ENCODE data around the gene MLN.
A peak's percentile ranks its signal among the peaks of the same experiment; 100 is the strongest.

The MLN gene

DNA sequence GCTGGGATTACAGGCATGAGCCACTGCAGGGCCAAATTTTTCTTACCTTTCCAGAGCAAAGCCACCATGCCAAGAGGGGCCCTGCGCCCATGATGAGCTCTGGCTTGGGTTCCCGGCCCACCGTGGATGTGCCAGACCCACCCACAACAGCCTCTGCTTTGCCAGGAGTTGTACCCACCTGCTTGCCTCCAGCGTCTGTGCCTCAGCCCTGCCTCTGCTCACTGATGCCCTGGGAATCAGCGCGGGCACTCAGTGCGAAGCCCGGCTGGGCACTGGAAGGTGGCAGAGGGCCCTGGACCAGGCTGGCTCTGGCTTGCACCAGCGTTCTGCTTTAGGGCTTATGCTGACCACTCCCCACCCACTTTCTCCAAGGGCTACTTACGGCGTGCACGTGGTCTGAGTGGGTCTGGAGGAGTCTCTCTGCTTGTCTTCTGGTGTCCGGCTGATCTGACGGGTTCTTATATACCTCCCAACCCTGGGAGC, at the start of gene MLN:
Gene MLN, minus strand, starts transcription at position 433 of the 483 bp plus-strand sequence. CDS start 2,840 bp downstream, outside the sequence.
- DNase-seq: no peak

- DNase-seq: no peak
Observed at GRCh38 chr6:33853026-33853425, 49.2 kb upstream of the MLN start.

DNA sequence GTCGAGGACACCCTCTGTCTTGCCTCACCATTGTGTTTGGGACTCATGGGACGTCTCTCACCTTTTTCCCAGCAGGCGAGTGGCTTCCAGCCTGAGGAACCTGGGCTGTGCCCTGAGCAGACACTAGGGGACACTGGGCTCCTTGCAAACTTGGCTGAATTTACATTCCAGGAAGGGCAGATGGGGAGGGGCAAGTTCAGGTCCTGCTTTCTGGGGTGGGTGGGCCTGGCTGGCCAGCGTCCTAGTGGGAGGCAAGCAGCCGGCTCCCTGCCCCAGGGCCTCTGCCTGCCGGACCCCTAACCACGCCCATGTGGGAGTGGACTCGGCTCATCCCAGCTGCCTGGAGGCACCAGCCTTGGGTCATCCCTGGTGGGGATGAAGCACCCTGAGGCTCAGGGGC, 48.2 kb upstream of the MLN start:
- no peak for DNase-seq

DNA sequence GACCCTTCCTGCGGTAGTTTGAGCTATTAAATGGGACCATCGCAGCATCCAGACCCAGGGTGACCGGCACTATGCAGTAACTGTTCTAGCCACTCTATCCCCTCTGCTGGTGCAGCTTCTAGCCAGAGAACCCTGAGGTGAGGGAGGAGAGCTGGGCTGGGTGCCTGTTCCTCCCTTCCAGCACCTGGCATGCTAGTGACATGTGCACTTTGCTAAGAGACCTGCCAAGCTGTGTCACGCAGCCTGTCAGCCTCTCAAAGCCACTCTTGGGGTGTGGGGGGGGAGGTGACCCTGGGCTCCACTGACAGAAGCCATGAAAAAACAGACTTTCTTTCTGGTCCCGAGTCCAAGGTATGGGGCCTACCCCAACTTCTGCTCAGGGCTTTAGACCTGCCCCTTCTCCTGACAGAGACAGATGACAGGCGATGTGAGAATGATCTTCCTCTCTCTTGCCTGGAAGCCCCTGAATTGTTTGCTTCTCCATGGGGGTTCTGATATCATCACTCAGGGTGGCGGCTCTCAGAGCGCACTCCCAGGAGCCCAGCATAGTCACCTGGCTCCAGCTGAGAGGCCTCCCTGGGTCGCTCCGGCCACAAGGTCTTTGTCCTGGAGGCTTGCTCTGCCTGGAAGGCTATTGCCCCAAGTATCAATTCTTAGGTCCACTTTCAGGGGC, 47.2 kb upstream of the MLN start:
- DNase-seq: no peak

DNA sequence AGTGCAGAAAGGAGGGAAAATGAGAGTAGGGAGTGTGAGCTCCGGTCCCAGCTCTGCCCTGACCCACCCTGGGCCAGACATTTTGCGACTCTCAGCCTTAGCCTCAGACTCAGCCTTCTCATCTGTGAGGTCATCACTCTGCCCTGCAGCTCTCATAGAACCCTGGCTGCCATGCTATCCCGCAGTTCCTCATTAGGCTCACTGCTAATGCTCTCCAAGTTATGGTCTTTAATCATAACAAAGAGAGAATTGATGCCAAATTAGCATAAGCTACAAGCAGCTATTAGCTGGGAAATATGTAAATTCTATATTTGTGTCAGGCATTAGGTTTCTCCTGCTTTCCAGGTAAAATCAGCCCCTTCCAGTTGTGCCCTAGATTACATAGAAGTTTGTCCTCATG, 46.5 kb upstream of the MLN start:
- no peak for DNase-seq

DNA sequence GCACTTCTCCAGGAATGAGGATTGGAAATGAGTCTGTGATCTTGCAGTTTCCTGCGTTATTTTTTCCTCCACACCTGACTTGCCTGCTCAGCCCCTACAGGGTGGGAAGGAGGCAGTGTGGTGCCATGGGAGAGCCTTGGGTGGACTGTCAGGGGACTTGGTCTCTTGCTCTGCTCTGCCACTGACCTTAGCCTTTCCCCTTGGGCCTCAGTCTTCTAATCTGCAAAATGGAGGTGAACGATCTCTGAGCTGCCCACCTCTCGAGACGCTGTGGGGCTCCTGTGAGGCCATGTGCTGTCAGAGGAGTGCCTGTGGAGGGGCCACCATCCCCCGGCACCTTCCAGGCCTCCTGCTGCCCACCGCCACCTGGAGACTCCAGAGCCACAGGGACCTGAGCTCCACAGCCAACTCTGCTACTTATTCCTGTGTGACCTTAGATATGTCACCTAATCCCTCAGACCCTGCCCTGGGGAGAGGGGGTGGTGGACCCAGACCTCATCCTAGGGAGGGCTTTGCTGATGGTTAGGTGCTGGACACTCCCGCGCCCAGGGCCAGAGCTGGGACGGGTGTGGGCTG, 45.8 kb upstream of the MLN start:
- DNase-seq: no peak

- DNase-seq: no peak
Observed at GRCh38 chr6:33848484-33848883, 44.7 kb upstream of the MLN start.

- no peak for DNase-seq
Observed at GRCh38 chr6:33847867-33848266, 44.1 kb upstream of the MLN start.

DNA sequence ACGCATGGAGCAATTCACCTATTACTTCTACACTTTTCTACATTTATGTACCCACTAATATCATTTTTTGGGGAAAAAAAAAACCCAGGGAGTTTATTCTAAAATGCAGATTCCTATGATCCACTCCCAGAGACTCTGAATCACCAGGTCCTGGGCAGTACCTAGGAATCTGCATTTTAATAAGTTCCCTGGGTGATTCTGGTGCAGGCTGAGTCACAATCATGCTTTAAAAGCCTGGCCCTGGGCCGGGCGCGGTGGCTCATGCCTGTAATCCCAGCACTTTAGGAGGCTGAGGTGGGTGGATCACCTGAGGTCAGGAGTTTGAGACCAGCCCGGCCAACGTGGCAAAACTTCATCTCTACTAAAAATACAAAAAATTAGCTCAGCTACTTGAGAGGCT, 43.3 kb upstream of the MLN start:
- no peak for DNase-seq

GRCh38 chr6:33846226-33846625, 42.4 kb upstream of the MLN start:
- DNase-seq: no peak

GRCh38 chr6:33845031-33845745, 41.4 kb upstream of the MLN start:
- DNase-seq: no peak

GRCh38 chr6:33843131-33844121, 39.6 kb upstream of the MLN start:
- no peak for DNase-seq

- DNase-seq: no peak
Observed at GRCh38 chr6:33841868-33842267, 38.1 kb upstream of the MLN start.

DNA sequence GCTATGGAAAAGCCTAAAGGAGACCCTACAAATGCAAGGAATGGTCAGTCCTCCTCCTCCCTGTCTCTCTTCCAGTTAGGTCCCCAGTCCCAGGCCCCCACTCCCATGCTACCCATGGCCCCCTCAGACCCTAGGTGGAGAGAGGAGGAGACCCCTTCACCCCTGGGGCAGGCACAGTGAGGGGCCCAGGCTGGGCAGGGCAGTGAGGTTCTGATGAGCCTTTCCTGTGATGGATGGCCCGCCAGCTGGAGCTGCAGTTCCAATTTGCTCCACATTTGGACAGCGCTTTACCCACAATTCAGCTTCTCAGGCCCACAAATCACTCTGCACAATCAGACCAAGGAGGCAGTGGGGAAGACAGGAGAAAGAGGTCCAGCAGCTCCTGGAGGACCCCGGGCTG, 37.3 kb upstream of the MLN start:
- no peak for DNase-seq

DNA sequence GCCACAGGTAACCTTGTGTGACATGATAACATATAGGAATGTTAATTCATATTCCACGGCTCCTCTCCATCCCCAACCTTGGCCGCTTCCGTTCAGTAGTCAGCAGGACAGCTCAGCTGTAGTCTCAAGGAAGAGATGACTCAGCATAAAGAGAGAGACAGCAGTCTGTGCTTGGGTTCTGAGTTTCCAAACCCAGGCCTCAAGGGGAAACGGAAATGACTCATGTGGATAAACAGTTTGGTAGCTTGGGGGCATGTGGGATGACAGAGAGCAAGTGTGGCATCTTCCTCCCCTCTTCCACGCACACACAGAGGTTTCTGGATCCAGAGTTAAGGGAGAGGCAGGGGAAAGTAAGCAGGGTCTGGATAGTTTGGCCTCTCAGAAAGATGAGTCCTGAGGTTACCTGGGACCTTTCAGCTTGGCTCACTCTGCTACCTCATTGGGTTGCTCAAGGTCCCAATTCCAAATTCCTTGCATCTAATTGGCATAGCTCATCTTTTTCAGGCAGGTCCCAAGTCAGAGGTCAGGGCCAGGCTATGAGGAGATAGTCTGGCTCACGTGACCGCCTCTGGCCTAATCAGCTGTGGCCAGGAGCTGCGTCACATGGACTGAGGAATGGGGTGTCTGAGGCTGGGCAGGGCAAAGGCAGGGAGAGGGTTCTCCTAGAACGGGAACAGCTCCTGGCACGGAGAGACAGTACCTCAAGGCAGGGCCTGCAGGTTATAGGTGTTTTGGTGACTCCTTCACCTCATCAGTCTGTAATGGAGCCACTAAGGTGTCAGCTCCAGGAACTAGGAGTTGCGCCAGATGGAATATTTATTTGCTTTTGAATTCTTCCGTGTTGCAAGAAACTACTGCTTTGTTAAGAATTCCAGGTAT, 36.5 kb upstream of the MLN start:
- peak; percentile 91 for DNase-seq

DNA sequence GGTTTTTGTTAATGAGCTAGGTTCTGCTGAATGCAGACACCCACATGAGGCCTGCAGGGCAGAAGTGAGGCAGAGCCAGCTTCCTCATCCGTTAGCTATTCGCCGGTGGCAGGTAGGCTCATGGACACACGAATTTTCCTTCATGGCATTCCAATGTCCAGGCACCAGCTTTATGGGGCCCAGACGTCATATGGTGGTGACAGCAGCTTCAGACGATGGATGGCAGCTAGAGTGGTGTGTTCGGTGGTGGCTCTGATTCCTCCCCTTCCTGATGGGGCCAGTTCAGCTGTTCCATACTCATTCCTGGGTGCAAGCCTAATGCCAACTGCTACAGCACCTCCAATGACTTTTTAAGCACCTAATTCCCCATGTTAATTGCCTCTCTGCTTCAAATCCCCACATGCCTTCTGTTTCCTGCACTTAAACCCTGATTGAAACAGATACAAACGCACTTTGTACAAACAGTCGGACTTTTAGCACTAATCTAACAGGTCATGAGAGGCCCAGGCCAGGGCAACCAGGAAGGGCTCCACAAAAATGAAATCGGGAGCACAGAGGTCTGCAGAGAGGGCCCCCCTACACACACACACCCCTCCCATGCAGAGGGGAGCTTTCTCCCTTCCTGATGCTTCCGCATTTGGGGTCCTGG, 35.7 kb upstream of the MLN start:
- no peak for DNase-seq

- DNase-seq: no peak
Observed at GRCh38 chr6:33838983-33839382, 35.2 kb upstream of the MLN start.

GRCh38 chr6:33837971-33838665, 34.3 kb upstream of the MLN start:
- DNase-seq: no peak

DNA sequence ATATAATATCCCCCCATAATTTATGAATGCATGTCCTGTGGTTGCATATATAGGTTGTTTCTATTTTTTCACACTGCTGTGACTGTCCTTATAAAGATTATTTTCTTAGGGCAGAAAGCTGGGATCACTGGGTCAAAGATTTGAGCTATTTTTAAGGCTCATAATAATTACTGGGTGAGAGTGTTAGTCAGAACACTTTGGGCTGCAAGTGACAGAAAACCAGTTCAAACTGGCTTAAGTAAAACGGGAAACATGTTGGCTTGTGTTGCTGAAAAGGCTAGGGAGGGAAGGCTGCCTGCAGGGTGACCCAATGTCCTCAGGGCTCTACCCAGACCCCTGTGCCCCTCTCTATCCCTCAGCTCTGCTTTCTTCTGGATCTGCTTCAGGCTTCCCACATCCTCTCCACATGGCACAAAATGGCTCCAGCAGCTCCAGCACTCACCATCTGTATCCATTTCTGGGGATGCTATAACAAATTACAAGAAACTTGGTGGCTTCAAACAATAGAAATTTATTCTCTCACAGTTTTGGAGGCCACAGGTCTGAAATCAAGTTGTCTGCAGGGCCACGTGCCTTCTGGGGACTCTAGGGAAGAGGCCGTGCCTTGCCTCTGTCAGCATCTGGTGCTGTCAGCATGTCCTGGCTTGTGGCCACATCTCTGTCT, 33.1 kb upstream of the MLN start:
- DNase-seq: no peak

All from inflammatory macrophage treated with lipopolysaccharide for 4 hours (primary cell).